HG03342 (cell line): ENCODE measurements around the gene SLC25A39.
"Not testable (repeated sequence)": the region's sequence is repeated elsewhere in the genome, so short reads cannot be mapped to it uniquely, and the experiment has no call there.

ENCODE experiments used
- ATAC-seq: cut with Tn5 transposase; IDR thresholded peaks from one replicate; pipeline ENCODE4 v1.9.1; 2021; ENCODE audit warnings: mild to moderate bottlenecking, moderate library complexity; ENCODE audit not compliant: unreplicated experiment

The SLC25A39 gene

GRCh38 chr17:44335968-44336367 is 11.3 kb upstream of the SLC25A39 start:
- ATAC-seq: no peak

- no peak for ATAC-seq
Measured at GRCh38 chr17:44335564-44335963, 10.9 kb upstream of the SLC25A39 start.

- no peak for ATAC-seq
Measured at GRCh38 chr17:44334727-44335126, 10.1 kb upstream of the SLC25A39 start.

- ATAC-seq: no peak
Measured at GRCh38 chr17:44334315-44334714, 9.7 kb upstream of the SLC25A39 start.

GRCh38 chr17:44333371-44333770 is 8.7 kb upstream of the SLC25A39 start:
- ATAC-seq: no peak

- no peak for ATAC-seq
Measured at GRCh38 chr17:44331249-44331760, 6.7 kb upstream of the SLC25A39 start.

- not testable (repeated sequence) for ATAC-seq
Measured at GRCh38 chr17:44330263-44330662, 5.6 kb upstream of the SLC25A39 start.

GRCh38 chr17:44329516-44329915 is 4.9 kb upstream of the SLC25A39 start:
- not testable (repeated sequence) for ATAC-seq

GRCh38 chr17:44327715-44328449 is 3.3 kb upstream of the SLC25A39 start:
- no peak for ATAC-seq

GRCh38 chr17:44326861-44327444 is 2.3 kb upstream of the SLC25A39 start:
- peak; percentile 46 for ATAC-seq

- ATAC-seq: peak; percentile 2
Measured at GRCh38 chr17:44324092-44324570, 492 bp downstream of the SLC25A39 start.

- ATAC-seq: no peak
Measured at GRCh38 chr17:44323359-44324091, 1.1 kb downstream of the SLC25A39 start.

- ATAC-seq: no peak
Measured at GRCh38 chr17:44322236-44322895, 2.3 kb downstream of the SLC25A39 start.

GRCh38 chr17:44321246-44322120 is 3.1 kb downstream of the SLC25A39 start:
- ATAC-seq: no peak

GRCh38 chr17:44320066-44320465 is 4.6 kb downstream of the SLC25A39 start:
- ATAC-seq: no peak

GRCh38 chr17:44318077-44318892 is 6.3 kb downstream of the SLC25A39 start:
- no peak for ATAC-seq

- no peak for ATAC-seq
Measured at GRCh38 chr17:44317545-44317944, 7.1 kb downstream of the SLC25A39 start.

GRCh38 chr17:44315760-44316731 is 8.6 kb downstream of the SLC25A39 start:
- no peak for ATAC-seq
